GM13976 (cell line): Measurements from ENCODE around the gene PTGFRN.

Experiments
- DNase-seq: peaks from one replicate; pipeline ENCODE4 v3.0.0; 2012; ENCODE audit warnings: low spot score
- CTCF ChIP-seq: IDR thresholded peaks from 2 replicates; pipeline ENCODE4 v1.5.1; 2012; ENCODE audit warnings: borderline replicate concordance, mild to moderate bottlenecking; ENCODE audit not compliant: insufficient read depth; ENCODE audit errors: extremely low read depth, missing control alignments, control extremely low read depth
- in situ Hi-C: fragments of 300-500 bp; cut with MboI; formaldehyde crosslinking; loops from one replicate; pipeline ENCODE4 v1.12.0; 2022; ENCODE audit warnings: low sequenced_read_pairs, mixed read lengths, inconsistent platforms; ENCODE audit not compliant: unreplicated experiment

Gene PTGFRN

GRCh38 chr1:116910379-116911187, 867 bp downstream of the PTGFRN start:
- DNase-seq = peak; percentile 62
- TF ChIP-seq CTCF = no peak
- in situ Hi-C loops = no loop called here

GRCh38 chr1:116911188-116911553, 1.5 kb downstream of the PTGFRN start:
- in situ Hi-C loops = no loop called here
- no peak for DNase-seq

GRCh38 chr1:116911779-116912469, 2.2 kb downstream of the PTGFRN start:
- in situ Hi-C loops = no loop called here
- TF ChIP-seq CTCF = no peak
- DNase-seq = no peak

More at GRCh38 chr1:116911188-116911553, 1.5 kb downstream of the PTGFRN start:
- no peak for TF ChIP-seq CTCF

- in situ Hi-C loops = no loop called here
- DNase-seq = no peak
- no peak for TF ChIP-seq CTCF
Observed at GRCh38 chr1:116912846-116913245, 3.1 kb downstream of the PTGFRN start.

GRCh38 chr1:116913941-116914340, 4.2 kb downstream of the PTGFRN start:
- DNase-seq = no peak
- no peak for TF ChIP-seq CTCF
- in situ Hi-C loops = no loop called here

GRCh38 chr1:116914667-116915066, 5.0 kb downstream of the PTGFRN start:
- no peak for TF ChIP-seq CTCF

More at GRCh38 chr1:116914667-116915066, 5.0 kb downstream of the PTGFRN start:
- in situ Hi-C loops = no loop called here
- DNase-seq = no peak
